Gastroesophageal sphincter (tissue), 3 donors: ENCODE results near the gene CFAP97.

Source experiments
- EP300 ChIP-seq: sonication (generic); formaldehyde crosslinking; IDR thresholded peaks from one replicate; pipeline ENCODE4 v1.6.1; 2017; ENCODE audit warnings: antibody characterized with exemption, mild to moderate bottlenecking
- POLR2A ChIP-seq, 2 donors: fragments of 450-650 bp; IDR thresholded peaks; one replicate each; pipeline ENCODE4 v1.6.1; 2017; ENCODE audit warnings: antibody characterized with exemption in 2 of 2, mild to moderate bottlenecking in 2 of 2, moderate library complexity in 1 of 2
- POLR2AphosphoS5 ChIP-seq: sonication (generic); formaldehyde crosslinking; IDR thresholded peaks from one replicate; pipeline ENCODE4 v1.6.1; 2017; ENCODE audit warnings: antibody characterized with exemption
- TF ChIP-seq, protein P1 (sequence below), 4 experiments: fragments of 200-600 bp in 2 of 4; fragments of 450-650 bp in 2 of 4; sonication (generic) in 1 of 4; IDR thresholded peaks; one replicate each; pipeline ENCODE4 v1.5.1; 2017 to 2019; ENCODE audit warnings: antibody characterized with exemption in 4 of 4, mild to moderate bottlenecking in 2 of 4, moderate library complexity in 2 of 4

DNA sequence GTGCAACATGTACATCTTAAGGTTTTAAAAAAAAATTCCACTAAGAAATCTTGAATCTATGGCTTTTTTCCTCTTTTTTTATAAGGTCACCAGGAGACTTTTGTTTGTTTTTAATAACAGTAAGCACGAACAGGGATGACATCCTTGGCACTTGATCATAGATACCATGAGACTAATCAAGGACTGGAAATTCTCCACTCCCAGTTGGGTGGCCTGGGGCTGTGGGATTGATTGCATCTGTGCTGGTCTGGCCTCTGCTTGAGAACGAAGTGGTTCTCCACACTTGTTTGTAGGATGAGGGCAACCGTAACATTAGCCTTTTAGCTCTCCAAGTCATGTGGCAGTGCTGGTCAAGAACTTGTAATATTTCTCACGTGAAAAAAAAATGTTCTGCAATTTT lies 41.0 kb upstream of the CFAP97 start:
- TF ChIP-seq, protein P1, sequence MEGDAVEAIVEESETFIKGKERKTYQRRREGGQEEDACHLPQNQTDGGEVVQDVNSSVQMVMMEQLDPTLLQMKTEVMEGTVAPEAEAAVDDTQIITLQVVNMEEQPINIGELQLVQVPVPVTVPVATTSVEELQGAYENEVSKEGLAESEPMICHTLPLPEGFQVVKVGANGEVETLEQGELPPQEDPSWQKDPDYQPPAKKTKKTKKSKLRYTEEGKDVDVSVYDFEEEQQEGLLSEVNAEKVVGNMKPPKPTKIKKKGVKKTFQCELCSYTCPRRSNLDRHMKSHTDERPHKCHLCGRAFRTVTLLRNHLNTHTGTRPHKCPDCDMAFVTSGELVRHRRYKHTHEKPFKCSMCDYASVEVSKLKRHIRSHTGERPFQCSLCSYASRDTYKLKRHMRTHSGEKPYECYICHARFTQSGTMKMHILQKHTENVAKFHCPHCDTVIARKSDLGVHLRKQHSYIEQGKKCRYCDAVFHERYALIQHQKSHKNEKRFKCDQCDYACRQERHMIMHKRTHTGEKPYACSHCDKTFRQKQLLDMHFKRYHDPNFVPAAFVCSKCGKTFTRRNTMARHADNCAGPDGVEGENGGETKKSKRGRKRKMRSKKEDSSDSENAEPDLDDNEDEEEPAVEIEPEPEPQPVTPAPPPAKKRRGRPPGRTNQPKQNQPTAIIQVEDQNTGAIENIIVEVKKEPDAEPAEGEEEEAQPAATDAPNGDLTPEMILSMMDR (IDR thresholded peaks at IDR 0.05), result no peak
- TF ChIP-seq POLR2A (IDR thresholded peaks at IDR 0.05) (no peak), EP300 (no peak), POLR2AphosphoS5 (no peak)
